ENCODE data around the gene RAC3. TPM values are rescaled to one million over a fixed set of nuclear protein-coding genes. Genes with fewer than 3 reads are reported as not detected.

The RAC3 gene
- total and polyA plus RNA-seq, 2 experiments from 2014 or later: 5.5 to 11.8 TPM

- peak overlapping the region; percentile 76 for H3K27ac ChIP-seq
- peaks cover 10% of the 10 kb centered on the region for H3K4me1 ChIP-seq (ENCODE audit: insufficient read depth)
- 70% methylated on average over 16 of the region's 19 CpGs for WGBS (ENCODE audit: low lambda C conversion rate, missing lambda C conversion rate)
- no peaks in the 10 kb centered on the region for H3K9me3 ChIP-seq (ENCODE audit: low read depth)
- DNase-seq (ENCODE audit: low spot score): no peak
- H3K79me2 ChIP-seq: no peaks in the 10 kb centered on the region
- TF ChIP-seq EZH2phosphoT487 (IDR thresholded peaks at IDR 0.05; ENCODE audit: low read depth, severe bottlenecking, unreplicated experiment): no peak
- TF ChIP-seq CTCF (IDR thresholded peaks at IDR 0.05; ENCODE audit: poor library complexity): no peak
- no peak for TF ChIP-seq EZH2 (IDR thresholded peaks at IDR 0.05; ENCODE audit: borderline replicate concordance)
- no peak overlapping the region for H3K4me3 ChIP-seq
- peak overlapping the region; percentile 19 for H3K4me2 ChIP-seq
- H3K9me2 ChIP-seq (replicated peaks; ENCODE audit: insufficient read depth): no peaks in the 10 kb centered on the region
- no peaks in the 10 kb centered on the region for H3K27me3 ChIP-seq
- H3K36me3 ChIP-seq (replicated peaks; ENCODE audit: insufficient read depth, low read depth): no peaks in the 10 kb centered on the region
- no peak overlapping the region for H2AFZ ChIP-seq
- no peaks in the 10 kb centered on the region for H4K20me1 ChIP-seq (ENCODE audit: insufficient read depth, poor library complexity, severe bottlenecking)
Observed at GRCh38 chr17:82012640-82013295, 18.7 kb upstream of the RAC3 start.

GRCh38 chr17:82013341-82013740 is 18.1 kb upstream of the RAC3 start:
- H3K27me3 ChIP-seq: no peaks in the 10 kb centered on the region
- TF ChIP-seq EZH2phosphoT487 (IDR thresholded peaks at IDR 0.05; ENCODE audit: low read depth, severe bottlenecking, unreplicated experiment): no peak
- TF ChIP-seq EZH2 (IDR thresholded peaks at IDR 0.05; ENCODE audit: borderline replicate concordance): no peak
- no peak for TF ChIP-seq CTCF (IDR thresholded peaks at IDR 0.05; ENCODE audit: poor library complexity)
- H4K20me1 ChIP-seq (ENCODE audit: insufficient read depth, poor library complexity, severe bottlenecking): no peaks in the 10 kb centered on the region
- peak; percentile 39 for DNase-seq (ENCODE audit: low spot score)
- 72% methylated on average over 22 of the region's 22 CpGs for WGBS (ENCODE audit: low lambda C conversion rate, missing lambda C conversion rate)
- peak overlapping the region; percentile 19 for H3K4me2 ChIP-seq
- H3K27ac ChIP-seq: peak overlapping the region; percentile 76
- H3K9me3 ChIP-seq (ENCODE audit: low read depth): no peaks in the 10 kb centered on the region
- no peak overlapping the region for H2AFZ ChIP-seq
- peaks cover 10% of the 10 kb centered on the region for H3K4me1 ChIP-seq (ENCODE audit: insufficient read depth)
- no peaks in the 10 kb centered on the region for H3K79me2 ChIP-seq
- H3K9me2 ChIP-seq (replicated peaks; ENCODE audit: insufficient read depth): no peaks in the 10 kb centered on the region
- H3K36me3 ChIP-seq (replicated peaks; ENCODE audit: insufficient read depth, low read depth): no peaks in the 10 kb centered on the region
- H3K4me3 ChIP-seq: no peak overlapping the region

GRCh38 chr17:82013772-82014321 is 17.6 kb upstream of the RAC3 start:
- Histone ChIP-seq H4K20me1 (ENCODE audit: insufficient read depth, poor library complexity, severe bottlenecking) (no peaks in the 10 kb centered on the region), H3K4me1 (ENCODE audit: insufficient read depth) (peaks cover 10% of the 10 kb centered on the region), H3K36me3 (replicated peaks; ENCODE audit: insufficient read depth, low read depth) (no peaks in the 10 kb centered on the region), H3K4me2 (no peak overlapping the region), H3K9me3 (ENCODE audit: low read depth) (no peaks in the 10 kb centered on the region), H3K79me2 (no peaks in the 10 kb centered on the region), H3K9me2 (replicated peaks; ENCODE audit: insufficient read depth) (no peaks in the 10 kb centered on the region), H3K27me3 (no peaks in the 10 kb centered on the region), H2AFZ (no peak overlapping the region), H3K4me3 (no peak overlapping the region), H3K27ac (peak overlapping the region; percentile 76)
- DNase-seq (ENCODE audit: low spot score): no peak
- WGBS (ENCODE audit: low lambda C conversion rate, missing lambda C conversion rate): 91% methylated on average over 16 of the region's 16 CpGs
- TF ChIP-seq EZH2 (IDR thresholded peaks at IDR 0.05; ENCODE audit: borderline replicate concordance) (no peak), CTCF (IDR thresholded peaks at IDR 0.05; ENCODE audit: poor library complexity) (no peak), EZH2phosphoT487 (IDR thresholded peaks at IDR 0.05; ENCODE audit: low read depth, severe bottlenecking, unreplicated experiment) (no peak)
